Lower leg skin (tissue), 3 donors: ENCODE data around the gene GPR132.

Experiments used
- CTCF ChIP-seq, 3 donors: fragments of 450-650 bp; IDR thresholded peaks; one replicate each; pipeline ENCODE4 v1.5.1; 2016; ENCODE audit warnings: antibody characterized with exemption in 3 of 3, mild to moderate bottlenecking in 3 of 3, moderate library complexity in 2 of 3
- POLR2A ChIP-seq, 2 donors: fragments of 450-650 bp; IDR thresholded peaks; one replicate each; pipeline ENCODE4 v1.6.1; 2016 to 2017; ENCODE audit warnings: antibody characterized with exemption in 2 of 2, mild to moderate bottlenecking in 1 of 2, moderate library complexity in 1 of 2

DNA sequence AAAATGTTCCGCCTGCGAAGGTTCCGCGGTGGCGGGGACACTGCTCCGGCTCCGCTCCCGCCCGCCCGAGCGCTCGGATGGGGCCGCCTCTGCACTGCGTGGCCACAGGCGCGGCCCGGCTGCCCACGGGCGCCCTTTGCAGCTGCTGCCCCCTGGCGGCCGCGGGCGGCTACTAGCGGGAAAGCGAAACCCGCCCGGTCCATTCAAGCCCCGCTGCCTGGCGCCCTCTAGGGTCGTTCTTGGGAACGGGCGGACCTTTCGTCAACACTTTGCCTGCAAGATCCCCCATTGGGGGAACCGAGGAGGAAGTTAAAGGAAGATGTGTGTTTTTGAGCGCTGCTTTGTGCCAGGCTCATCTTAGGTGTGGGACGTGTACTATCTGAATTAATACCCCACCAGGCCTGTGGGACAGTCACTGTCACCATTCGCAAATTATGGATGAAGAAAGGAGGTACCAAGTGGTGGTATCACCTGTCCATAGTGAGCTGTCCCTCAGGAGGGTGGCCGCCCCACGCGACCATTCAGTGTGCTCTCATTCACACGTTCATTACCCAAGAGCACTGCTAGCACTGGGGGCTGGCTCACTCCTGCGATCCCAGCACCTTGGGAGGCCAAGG is 19.4 kb downstream of the GPR132 start:
- TF ChIP-seq CTCF (IDR thresholded peaks at IDR 0.05) (peak in 2 of 3 donors; percentile 95 to 97), POLR2A (IDR thresholded peaks at IDR 0.05) (no peak)
